ENCODE measurements around the gene RBMS1. TPM values are rescaled to one million over a fixed set of nuclear protein-coding genes. Genes with fewer than 3 reads are reported as not detected.
"Not testable (repeated sequence)": the region's sequence is repeated elsewhere in the genome, so short reads cannot be mapped to it uniquely, and the experiment has no call there.

The RBMS1 gene
- total RNA-seq, 1 donor from 2014 or later = 102 TPM

DNA sequence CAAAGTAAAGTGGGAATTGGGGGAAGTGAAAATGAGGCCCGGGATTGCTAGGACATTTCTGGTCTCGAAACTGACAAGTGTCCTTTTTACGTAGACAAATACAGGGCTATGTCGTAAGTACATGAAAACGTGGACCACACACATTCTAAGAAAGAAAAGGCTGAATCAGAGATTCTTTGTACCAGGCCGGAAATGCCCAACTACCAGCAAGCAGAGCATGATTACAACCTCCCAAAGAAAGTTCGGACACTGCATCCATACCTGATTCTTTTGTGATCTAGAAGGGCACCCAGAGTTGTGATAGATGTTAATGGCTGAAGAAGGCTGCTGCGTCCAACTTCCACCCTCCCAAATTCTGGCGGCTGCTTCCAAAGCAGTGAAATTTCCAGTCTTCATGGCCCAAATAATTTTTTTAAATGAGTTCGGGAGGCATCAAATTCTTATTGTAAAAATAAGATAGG, 1.7 kb downstream of the RBMS1 start:
- TF ChIP-seq, protein P1, sequence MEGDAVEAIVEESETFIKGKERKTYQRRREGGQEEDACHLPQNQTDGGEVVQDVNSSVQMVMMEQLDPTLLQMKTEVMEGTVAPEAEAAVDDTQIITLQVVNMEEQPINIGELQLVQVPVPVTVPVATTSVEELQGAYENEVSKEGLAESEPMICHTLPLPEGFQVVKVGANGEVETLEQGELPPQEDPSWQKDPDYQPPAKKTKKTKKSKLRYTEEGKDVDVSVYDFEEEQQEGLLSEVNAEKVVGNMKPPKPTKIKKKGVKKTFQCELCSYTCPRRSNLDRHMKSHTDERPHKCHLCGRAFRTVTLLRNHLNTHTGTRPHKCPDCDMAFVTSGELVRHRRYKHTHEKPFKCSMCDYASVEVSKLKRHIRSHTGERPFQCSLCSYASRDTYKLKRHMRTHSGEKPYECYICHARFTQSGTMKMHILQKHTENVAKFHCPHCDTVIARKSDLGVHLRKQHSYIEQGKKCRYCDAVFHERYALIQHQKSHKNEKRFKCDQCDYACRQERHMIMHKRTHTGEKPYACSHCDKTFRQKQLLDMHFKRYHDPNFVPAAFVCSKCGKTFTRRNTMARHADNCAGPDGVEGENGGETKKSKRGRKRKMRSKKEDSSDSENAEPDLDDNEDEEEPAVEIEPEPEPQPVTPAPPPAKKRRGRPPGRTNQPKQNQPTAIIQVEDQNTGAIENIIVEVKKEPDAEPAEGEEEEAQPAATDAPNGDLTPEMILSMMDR (IDR thresholded peaks at IDR 0.05) = no peak
- no peak for ATAC-seq
- intact Hi-C loops (cut with DNase I) = no loop called here
- Histone ChIP-seq H3K27ac (peak overlapping the region; percentile 96), H3K36me3 (no peaks in the 10 kb centered on the region), H3K27me3 (no peaks in the 10 kb centered on the region), H3K4me1 (peaks cover 17% of the 10 kb centered on the region), H3K4me3 (peak overlapping the region; percentile 82), H3K9me3 (no peaks in the 10 kb centered on the region)
- no peak for DNase-seq

DNA sequence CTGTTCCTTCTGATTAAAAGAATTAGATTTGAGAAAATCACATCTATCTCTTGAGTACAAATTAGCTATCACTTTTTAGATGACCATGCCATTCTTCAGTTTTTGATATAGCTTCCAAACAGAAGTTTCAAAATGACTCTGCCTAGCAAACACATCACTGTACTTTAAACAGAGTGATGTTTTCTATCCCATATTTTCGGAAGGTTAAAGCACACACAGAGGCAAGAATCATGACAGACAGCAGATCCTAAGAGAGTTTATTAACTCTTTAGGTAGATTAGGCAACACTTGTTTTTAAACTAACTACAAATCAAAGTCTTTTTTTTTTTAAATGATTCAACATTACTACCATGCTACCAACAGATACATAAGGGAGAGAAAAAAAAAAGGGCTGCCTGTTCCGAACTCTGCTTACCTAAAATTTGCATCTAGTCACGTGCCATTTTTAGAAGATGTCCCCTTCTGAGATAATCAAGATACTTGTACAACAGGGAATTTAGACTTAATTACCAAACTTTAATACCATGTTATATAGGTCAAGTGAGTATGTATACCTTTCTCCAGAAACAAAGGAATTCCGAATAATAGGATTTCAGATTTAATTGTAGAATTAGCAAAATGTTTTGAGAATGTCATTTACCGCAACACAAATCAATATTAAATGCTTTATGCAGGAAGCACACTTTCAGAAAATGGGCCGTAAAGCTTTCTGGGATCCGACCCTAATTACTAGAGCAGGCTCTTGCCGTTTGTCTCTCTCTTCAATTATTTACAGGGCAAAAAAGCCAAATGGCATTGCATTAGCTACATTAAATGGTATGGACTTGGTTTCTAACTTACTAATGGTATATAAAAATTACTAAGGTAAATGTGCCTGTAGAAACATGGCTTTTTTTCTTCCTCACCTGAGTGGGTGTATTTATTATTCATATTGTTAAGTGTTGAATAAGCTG, 2.6 kb downstream of the RBMS1 start:
- ATAC-seq = no peak
- DNase-seq = no peak
- no peaks in the 10 kb centered on the region for H3K9me3 ChIP-seq
- H3K4me3 ChIP-seq = peak overlapping the region; percentile 82
- TF ChIP-seq, protein P1 (IDR thresholded peaks at IDR 0.05) = no peak
- peaks cover 24% of the 10 kb centered on the region for H3K4me1 ChIP-seq
- intact Hi-C loops (cut with DNase I) = no loop called here
- H3K27me3 ChIP-seq = no peaks in the 10 kb centered on the region
- no peaks in the 10 kb centered on the region for H3K36me3 ChIP-seq
- H3K27ac ChIP-seq = peak overlapping the region; percentile 96

DNA sequence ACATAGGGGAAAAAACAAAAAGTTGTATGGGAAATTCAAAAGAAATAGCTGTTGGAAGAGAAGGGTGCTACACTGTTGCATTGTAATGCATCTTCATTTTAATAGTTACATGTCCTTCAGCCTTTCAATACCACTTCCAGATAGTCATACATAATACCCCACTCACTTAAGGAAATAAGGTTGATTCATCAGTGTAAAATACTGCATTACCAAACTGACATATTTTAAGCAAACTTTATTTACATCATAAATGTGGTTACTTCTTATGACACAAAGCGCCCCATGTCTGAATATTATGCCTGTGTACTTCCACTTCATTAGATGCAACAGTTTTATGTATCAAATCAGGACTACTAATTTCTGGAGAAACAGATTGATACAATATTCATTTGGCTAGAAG, 4.5 kb downstream of the RBMS1 start:
- peaks cover 24% of the 10 kb centered on the region for H3K4me1 ChIP-seq
- no peak overlapping the region for H3K4me3 ChIP-seq
- H3K36me3 ChIP-seq = no peaks in the 10 kb centered on the region
- H3K27ac ChIP-seq = no peak overlapping the region
- TF ChIP-seq, protein P1 (IDR thresholded peaks at IDR 0.05) = no peak
- DNase-seq (no peak), ATAC-seq (no peak)
- H3K9me3 ChIP-seq = no peaks in the 10 kb centered on the region
- H3K27me3 ChIP-seq = no peaks in the 10 kb centered on the region
- intact Hi-C loops (cut with DNase I) = no loop called here

DNA sequence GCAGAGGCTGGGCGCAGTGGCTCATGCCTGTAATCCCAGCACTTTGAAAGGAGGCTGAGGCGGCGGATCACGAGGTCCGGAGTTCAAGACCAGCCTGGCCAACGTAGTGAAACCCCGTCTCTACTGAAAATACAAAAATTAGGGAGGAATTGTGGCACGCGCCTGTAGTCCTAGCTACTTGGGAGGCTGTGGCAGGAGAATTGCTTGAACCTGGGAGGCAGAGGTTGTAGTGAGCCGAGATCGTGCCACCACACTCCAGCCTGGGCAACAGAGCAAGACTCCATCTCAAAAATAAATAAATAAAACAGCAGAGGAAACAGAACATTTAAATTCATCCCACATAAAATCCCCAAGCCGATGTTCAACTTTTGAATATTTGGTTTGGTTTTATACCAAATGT, 5.3 kb downstream of the RBMS1 start:
- intact Hi-C loops (cut with DNase I); H3K4me3 ChIP-seq; H3K27ac ChIP-seq; H3K36me3 ChIP-seq; H3K9me3 ChIP-seq; ATAC-seq; DNase-seq; H3K27me3 ChIP-seq: not testable (repeated sequence)
- H3K4me1 ChIP-seq = peaks cover 24% of the 10 kb centered on the region

DNA sequence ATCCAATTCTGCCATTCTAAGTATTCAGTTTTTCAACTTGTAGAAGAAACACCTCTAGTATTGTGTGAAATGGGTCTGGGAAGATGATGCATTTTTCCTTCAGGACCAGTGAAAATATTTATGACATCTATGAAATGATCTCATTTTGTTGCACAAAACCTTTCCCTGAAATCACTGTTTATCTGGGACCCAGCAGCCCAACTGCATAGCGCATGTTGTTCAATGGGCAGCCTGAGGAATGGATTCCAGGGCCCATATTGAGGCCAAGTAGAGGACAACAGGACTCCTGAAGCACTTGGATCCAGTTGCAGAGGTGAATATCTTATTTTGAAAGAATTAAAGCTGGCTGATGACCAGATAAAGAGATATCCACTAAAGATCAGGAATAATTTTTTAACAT, 7.3 kb downstream of the RBMS1 start:
- intact Hi-C loops (cut with DNase I) = no loop called here
- no peaks in the 10 kb centered on the region for H3K36me3 ChIP-seq
- H3K4me1 ChIP-seq = peaks cover 36% of the 10 kb centered on the region
- DNase-seq (no peak), ATAC-seq (no peak)
- H3K27me3 ChIP-seq = no peaks in the 10 kb centered on the region
- H3K9me3 ChIP-seq = no peaks in the 10 kb centered on the region
- no peak overlapping the region for H3K27ac ChIP-seq
- H3K4me3 ChIP-seq = no peak overlapping the region
- TF ChIP-seq, protein P1 (IDR thresholded peaks at IDR 0.05) = no peak

DNA sequence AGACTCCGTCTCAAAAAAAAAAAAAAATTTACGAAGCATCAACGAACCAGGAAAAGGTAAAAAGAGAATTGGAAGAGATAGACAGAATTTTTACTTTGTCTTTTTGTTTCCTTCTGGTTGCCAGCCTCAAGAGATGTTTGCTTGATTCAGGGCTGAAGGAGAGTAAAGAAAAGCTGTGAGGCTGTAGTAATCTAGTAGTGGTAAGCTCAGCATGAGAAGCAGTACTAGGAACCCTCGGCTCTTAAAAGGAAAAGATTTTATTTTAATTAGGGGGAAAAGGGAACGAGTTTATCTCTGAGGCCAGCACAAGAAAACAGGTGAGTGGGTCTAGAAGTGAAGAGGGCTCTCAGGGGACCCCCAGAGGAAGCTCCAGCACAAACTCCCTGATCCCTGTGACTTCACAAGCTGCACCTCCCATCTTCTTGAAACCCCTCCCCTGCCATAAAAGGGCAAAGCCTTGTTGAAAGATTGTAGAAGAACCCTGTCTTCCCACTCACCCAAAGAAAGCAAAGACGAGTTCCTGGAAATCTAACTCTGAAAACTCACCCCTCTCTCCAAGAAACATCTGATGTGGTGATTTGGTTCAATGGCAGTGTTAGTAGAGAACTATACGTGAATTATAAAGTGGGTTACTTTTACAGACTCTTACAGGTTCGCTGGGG, 8.6 kb downstream of the RBMS1 start:
- Histone ChIP-seq H3K27ac (peak overlapping the region; percentile 58), H3K4me1 (peaks cover 31% of the 10 kb centered on the region), H3K27me3 (no peaks in the 10 kb centered on the region), H3K9me3 (no peaks in the 10 kb centered on the region), H3K36me3 (no peaks in the 10 kb centered on the region), H3K4me3 (no peak overlapping the region)
- DNase-seq (no peak), ATAC-seq (no peak)
- intact Hi-C loops (cut with DNase I) = no loop called here
- TF ChIP-seq, protein P1 (IDR thresholded peaks at IDR 0.05) = no peak

All from upper lobe of right lung (tissue), 1 donor.